HG02610 (cell line): ENCODE measurements around the gene BBS2.

Experiments
- ATAC-seq: cut with Tn5 transposase; IDR thresholded peaks from one replicate; pipeline ENCODE4 v1.9.1; 2021; ENCODE audit warnings: mild to moderate bottlenecking, moderate library complexity; ENCODE audit not compliant: unreplicated experiment

Gene BBS2

DNA sequence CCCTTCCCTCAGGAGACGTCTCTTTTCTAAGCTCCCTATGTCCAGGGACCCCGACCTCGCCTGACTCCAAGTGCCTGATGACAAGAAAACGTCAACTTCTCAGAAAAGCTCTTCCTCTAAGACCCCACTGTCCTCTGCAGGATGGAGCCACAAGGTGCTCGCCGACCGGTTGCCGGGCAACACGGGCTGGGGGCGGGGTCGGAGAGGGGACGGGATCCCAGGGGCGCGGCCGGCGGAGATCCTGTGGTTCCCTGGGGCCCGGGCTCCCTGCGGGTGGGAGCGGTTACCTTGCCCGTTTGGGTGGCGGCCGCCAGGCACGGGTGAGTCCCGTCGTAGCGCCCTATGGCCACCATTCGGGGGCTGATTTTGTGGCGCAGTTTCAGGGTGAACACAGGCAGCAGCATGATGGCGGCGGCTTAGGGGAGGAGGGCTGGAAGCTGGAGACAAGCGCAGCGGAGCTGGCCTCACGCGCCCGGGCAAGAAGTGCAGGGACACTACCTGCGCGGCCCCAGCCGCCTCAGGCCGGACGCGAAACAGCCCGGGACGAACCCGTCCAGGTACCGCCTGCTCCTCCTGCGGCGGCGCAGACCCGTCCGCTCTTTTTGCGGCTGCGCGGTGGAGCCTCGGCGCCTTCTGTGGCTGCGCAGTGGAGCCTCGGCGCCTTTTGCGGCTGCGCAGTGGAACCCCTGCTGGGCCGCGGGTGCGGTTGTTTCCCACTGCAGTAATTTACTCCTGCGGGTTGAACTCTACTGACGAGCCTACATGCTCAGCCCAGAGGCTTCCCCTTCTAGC lies at the start of gene BBS2:
Gene BBS2 (minus strand): TSS at position 566 of the 792 bp plus-strand sequence. CDS start 162 bp downstream, at position 404.
- peak; percentile 89 for ATAC-seq

GRCh38 chr16:56564793-56565477 lies 45.1 kb upstream of the BBS2 start, which contains the start of gene MT4:
MT4 (plus strand) TSS chr16:56565073; CDS start chr16:56565129, 56 bp downstream.
- ATAC-seq: no peak

- no peak for ATAC-seq
Measured at GRCh38 chr16:56561126-56561525, 41.3 kb upstream of the BBS2 start.

DNA sequence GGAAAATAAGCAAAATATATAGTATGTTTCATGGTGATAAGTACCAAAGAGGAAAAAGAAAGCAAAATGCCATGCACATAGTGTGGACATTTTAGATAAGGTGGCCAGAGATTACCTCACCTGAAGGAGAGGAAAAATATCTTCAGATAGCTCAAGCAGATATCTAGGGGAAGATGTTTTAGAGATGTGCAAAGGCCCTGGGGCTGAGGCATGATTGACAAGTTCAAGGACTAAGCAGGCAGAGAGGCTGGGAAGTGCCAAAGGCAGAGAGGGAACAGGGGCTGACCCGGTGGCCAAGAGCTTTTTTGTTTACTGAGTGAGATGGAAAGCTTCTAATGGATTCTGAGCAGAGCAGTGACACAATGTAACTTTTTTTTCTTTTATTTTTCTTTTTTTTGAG lies 40.6 kb upstream of the BBS2 start:
- no peak for ATAC-seq

DNA sequence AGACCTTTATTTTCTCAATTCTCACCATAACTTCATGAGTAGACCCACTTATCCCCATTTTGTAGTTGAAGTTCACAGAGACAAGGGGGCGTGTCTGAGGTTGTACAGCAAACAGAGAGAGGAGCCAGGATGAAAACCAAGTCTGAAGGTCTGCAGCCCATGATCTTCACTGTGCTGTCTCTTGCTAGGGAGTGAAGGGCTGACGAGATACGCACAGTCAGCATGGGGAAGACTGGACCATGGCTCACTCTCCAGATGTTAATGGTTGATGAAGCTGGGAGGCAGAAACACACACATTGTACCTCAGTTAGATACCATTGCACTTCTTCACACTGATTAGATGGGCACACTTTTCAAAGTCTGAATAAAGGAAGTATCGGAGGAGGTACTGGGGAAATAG lies 39.3 kb upstream of the BBS2 start:
- no peak for ATAC-seq

- no peak for ATAC-seq
Measured at GRCh38 chr16:56558024-56558747, 38.4 kb upstream of the BBS2 start.

DNA sequence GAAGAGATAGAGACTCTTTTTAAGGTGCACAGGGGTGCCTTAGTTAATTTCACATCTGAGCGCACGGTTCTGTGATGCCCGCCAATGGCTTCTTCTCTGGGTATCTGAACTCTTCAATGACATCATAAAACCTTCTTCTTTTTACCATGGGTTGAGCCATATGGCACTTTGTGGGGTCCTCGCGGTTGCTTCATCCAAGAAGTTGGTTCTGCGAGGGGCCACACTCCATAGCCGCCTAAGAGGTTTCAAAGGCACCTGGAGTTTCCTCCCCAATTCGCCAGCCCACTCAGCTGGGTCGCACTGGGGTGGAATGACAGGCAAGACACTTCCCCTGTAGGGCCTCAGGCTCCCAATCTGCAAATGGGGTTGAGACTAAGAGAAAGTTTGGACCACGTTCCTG lies 34.6 kb upstream of the BBS2 start:
- ATAC-seq: no peak

GRCh38 chr16:56551796-56552738 lies 32.2 kb upstream of the BBS2 start:
- no peak for ATAC-seq

DNA sequence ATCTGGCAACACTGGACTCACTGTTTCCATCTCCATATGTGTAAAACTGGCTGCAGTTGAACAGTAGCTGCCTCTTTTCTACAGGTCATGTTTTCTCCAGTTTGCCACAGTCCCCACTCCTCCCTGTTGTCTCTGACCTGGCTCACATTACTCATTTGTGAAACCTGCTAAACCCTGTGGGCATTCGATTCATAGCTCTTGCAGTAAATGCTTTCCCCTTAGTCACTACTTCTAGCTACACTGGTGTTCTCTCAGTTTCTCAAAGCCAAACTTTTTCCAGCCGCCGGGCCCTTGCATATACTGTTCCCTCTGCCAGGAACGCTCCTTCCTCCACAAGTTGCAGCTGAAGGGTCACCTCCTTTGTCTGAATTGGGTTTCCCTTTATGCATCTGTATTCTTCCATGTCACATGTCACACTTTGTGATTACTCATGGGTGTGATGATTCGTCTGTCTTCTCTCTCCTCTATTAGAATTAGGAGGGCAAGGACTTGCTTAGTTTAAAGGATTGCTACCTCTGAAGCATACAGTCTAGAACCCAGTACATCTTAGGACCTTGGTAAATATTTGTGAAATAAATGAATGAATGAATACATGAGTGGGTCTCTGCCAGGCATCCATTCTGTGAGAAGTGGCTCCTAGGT lies 30.0 kb upstream of the BBS2 start:
- no peak for ATAC-seq

DNA sequence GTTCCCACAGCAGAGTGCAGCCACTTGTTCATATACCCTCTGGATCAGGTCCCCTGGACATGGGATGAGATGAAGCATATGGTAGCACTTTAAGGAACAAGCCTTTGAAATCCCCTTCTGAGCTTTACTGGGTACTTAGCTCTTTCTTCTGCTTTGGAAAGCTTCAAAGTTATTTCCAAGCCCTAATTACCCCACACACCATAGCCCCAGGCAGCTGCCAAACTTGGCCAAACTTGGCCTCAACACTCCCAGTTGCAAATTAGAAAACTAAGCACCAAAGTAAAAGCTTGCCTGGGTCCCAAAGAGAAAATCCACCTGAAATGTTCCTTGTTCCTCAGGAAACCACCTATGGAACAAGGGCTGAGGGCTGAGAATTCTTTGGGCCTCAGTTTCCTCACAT lies 29.3 kb upstream of the BBS2 start:
- ATAC-seq: no peak

- no peak for ATAC-seq
Measured at GRCh38 chr16:56547949-56548567, 28.2 kb upstream of the BBS2 start.

- no peak for ATAC-seq
Measured at GRCh38 chr16:56547120-56547948, 27.5 kb upstream of the BBS2 start.

GRCh38 chr16:56542039-56542438 lies 22.2 kb upstream of the BBS2 start:
- no peak for ATAC-seq

DNA sequence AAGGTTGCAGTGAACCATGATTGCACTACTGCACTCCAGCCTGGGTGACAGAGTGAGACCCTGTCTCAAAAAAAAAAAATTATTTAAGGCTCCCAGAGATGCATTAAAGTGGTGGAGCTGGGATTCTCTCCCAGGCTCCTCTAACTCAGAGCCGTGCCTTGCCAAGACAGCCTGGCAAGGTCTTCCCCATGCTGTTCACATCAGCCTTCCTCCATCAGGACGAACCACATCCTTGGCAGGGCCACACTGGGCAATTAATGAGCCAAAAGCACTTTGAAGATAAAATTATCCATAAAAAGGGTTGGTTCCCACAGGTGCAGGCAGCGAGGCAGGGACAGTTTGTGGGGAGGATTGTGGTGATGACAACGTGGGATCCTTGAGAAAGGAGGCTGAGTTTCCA lies 19.8 kb upstream of the BBS2 start:
- ATAC-seq: no peak

DNA sequence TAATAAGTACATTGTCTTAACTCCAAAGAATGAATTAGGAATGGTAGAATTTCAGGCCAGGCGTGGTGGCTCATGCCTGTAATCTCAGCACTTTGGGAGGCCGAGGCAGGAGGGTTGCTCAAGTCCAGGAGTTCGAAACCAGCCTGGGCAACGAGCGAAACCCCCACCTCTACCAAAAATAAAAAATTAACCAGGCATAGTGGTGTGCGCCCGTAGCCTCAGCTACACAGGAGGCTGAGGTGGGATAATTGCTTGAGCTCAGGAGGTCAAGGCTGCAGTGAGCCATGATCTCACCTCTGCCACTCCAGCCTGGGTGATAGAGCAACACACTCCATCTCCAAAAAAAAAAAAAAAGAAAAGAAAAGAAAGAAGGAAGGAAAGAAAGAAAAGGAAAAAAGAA lies 18.5 kb upstream of the BBS2 start:
- ATAC-seq: no peak

GRCh38 chr16:56534847-56535383 lies 15.1 kb upstream of the BBS2 start:
- no peak for ATAC-seq

GRCh38 chr16:56532714-56533113 lies 12.9 kb upstream of the BBS2 start:
- no peak for ATAC-seq

DNA sequence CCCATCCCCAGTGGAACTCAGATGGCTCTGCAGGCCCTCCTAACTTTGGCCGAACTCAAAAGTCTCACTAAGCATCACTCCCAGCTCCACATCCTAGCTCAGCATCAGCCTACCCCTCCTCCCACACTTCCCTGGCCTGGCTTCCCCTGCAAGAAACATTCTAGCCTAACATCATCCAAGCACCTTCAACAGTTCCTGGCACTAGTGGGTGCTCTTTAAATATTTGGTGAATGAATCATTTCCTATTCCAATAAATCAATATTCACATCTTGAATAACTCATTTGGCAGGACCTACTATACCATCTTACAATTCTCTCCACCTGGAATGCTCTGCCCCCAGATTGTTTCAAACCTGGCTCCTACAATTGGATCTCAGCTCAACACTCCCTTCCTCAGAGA lies 11.0 kb upstream of the BBS2 start:
- ATAC-seq: no peak
